Activated T-cell treated with anti-CD3 and anti-CD28 coated beads, Interleukin-2, amount 50 U/mL, for 24 hours (primary cell): Measurements from ENCODE around the gene FBH1.

ENCODE experiments used
- DNase-seq: peaks from one replicate; pipeline ENCODE4 v3.0.0-alpha.2; 2020
- H3K27ac Mint-ChIP-seq: 2 replicates; pipeline ENCODE4 v1.8.0; 2020; ENCODE audit warnings: mild to moderate bottlenecking, mixed read lengths
- H3K27me3 Mint-ChIP-seq: 2 replicates; pipeline ENCODE4 v1.8.0; 2020; ENCODE audit warnings: mixed read lengths
- H3K36me3 Mint-ChIP-seq: 2 replicates; pipeline ENCODE4 v1.8.0; 2020; ENCODE audit warnings: low read depth, mixed read lengths
- H3K4me1 Mint-ChIP-seq: 2 replicates; pipeline ENCODE4 v1.8.0; 2020; ENCODE audit warnings: low read depth, mixed read lengths
- H3K4me3 Mint-ChIP-seq: 2 replicates; pipeline ENCODE4 v1.8.0; 2020; ENCODE audit warnings: mild to moderate bottlenecking, moderate library complexity, mixed read lengths
- H3K9me3 Mint-ChIP-seq: 2 replicates; pipeline ENCODE4 v1.8.0; 2020; ENCODE audit warnings: mixed read lengths

FBH1 gene

GRCh38 chr10:5946786-5947185 lies 56.7 kb downstream of the FBH1 start:
- no peak overlapping the region for H3K4me3 Mint-ChIP-seq
- no peak for DNase-seq
- no peaks in the 10 kb centered on the region for H3K27me3 Mint-ChIP-seq
- peaks cover 10% of the 10 kb centered on the region for H3K4me1 Mint-ChIP-seq
- no peak overlapping the region for H3K27ac Mint-ChIP-seq
- H3K9me3 Mint-ChIP-seq: no peaks in the 10 kb centered on the region
- peaks cover 14% of the 10 kb centered on the region for H3K36me3 Mint-ChIP-seq

- peaks cover 10% of the 10 kb centered on the region for H3K4me1 Mint-ChIP-seq
- no peaks in the 10 kb centered on the region for H3K27me3 Mint-ChIP-seq
- H3K9me3 Mint-ChIP-seq: no peaks in the 10 kb centered on the region
- H3K36me3 Mint-ChIP-seq: peaks cover 18% of the 10 kb centered on the region
- no peak for DNase-seq
- peak overlapping the region; percentile 19 for H3K27ac Mint-ChIP-seq
- H3K4me3 Mint-ChIP-seq: no peak overlapping the region
Observed at GRCh38 chr10:5947471-5948207, 57.6 kb downstream of the FBH1 start.

DNA sequence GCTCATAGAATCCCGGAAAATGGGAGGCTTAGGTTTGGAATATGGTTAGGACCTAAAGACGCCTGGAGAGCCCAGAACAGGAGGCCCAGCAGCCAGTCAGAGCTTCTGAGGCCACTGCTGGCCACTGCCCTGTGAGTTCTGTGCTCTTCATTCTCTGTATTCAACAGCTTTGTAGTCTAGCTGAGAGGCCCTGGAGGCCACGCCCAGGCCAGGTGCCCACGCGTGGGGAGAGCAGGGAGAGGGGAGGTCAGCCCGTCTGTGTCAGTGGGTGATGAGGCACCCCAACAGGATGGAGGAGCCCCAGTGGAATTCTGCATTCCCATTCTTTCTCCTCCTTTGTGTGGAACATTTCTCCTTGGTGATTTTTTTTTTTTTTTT lies 58.2 kb downstream of the FBH1 start:
- Mint-ChIP-seq H3K27ac (no peak overlapping the region), H3K4me3 (no peak overlapping the region), H3K4me1 (peaks cover 10% of the 10 kb centered on the region), H3K27me3 (no peaks in the 10 kb centered on the region), H3K9me3 (no peaks in the 10 kb centered on the region), H3K36me3 (peaks cover 24% of the 10 kb centered on the region)
- no peak for DNase-seq

DNA sequence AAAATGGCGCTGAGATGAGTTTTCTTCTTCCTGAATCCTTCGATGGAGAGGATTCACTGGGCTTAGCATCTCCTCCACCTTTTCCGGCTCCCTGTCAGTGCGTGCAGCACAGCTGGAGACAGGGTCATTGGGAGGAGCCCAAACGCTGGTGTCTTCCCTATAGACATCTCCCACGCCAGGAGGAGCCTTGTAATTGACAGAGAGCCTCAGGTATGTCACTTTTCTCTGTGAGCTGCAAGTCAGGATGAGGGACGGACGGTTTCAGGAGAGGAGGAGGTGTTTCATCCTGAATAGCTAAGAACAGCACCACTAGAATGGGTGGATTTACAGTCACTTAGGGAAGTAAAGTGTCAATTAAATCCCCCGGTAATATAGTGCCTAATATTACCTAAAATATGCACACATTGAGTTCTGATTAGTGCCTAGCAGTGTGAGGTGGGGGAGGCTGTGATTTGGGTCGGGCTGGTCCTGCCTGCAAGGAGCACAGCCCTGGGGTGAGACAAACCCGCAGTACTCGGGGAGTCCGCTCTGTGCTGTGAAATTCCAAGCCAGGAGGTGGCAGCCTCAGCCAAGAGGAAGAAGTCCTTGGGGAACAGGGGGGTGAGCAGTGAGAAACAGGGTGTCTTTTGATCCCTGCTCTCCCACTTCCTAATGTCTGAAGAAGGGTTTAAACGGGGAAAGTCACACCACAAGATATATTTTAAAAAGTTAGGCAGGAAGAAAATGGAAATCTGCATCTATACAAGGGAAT lies 59.1 kb downstream of the FBH1 start:
- DNase-seq: peak; percentile 42
- Mint-ChIP-seq H3K4me1 (peaks cover 10% of the 10 kb centered on the region), H3K36me3 (peaks cover 31% of the 10 kb centered on the region), H3K27me3 (no peaks in the 10 kb centered on the region), H3K9me3 (no peaks in the 10 kb centered on the region), H3K27ac (no peak overlapping the region), H3K4me3 (no peak overlapping the region)

- Mint-ChIP-seq H3K4me1 (no peaks in the 10 kb centered on the region), H3K9me3 (no peaks in the 10 kb centered on the region), H3K27ac (no peak overlapping the region), H3K27me3 (no peaks in the 10 kb centered on the region), H3K4me3 (no peak overlapping the region), H3K36me3 (peaks cover 43% of the 10 kb centered on the region)
- DNase-seq: no peak
Observed at GRCh38 chr10:5951167-5951711, 61.2 kb downstream of the FBH1 start.

DNA sequence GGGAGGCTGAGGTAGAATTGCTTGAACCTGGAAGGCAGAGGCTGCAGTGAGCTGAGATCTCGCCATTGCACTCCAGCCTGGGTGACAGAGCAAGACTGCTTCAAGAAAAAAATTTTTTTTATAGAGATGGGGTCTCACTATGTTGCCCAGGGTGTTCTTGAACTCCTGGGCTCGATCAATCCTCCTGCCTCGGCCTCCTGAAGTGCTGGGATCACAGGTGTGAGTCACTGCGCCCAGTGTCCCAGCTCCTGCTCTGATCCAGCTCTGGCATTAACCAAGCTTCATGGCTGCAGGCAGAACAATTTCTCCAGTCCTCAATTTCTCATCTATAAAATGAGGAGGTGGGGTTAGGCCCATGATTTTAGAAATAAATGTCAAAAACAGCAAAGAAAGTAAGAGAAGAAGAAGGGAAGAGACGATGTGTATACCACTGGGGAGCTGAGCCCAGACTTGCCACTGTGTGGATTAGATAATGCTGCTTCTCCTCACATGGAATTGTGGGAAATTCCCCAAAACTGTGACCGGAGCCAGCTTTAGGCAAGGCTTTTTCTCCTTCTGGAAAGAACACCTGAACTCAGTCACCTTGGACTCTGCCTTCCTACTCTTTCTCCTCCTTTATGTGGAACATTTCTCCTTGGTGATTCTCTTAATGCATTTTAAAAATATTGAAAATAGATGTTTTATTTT lies 61.8 kb downstream of the FBH1 start:
- no peaks in the 10 kb centered on the region for H3K9me3 Mint-ChIP-seq
- H3K4me3 Mint-ChIP-seq: no peak overlapping the region
- H3K4me1 Mint-ChIP-seq: no peaks in the 10 kb centered on the region
- H3K27me3 Mint-ChIP-seq: no peaks in the 10 kb centered on the region
- no peak for DNase-seq
- peaks cover 50% of the 10 kb centered on the region for H3K36me3 Mint-ChIP-seq
- no peak overlapping the region for H3K27ac Mint-ChIP-seq

GRCh38 chr10:5952731-5953385 lies 62.8 kb downstream of the FBH1 start:
- Mint-ChIP-seq H3K4me3 (no peak overlapping the region), H3K27ac (no peak overlapping the region), H3K4me1 (no peaks in the 10 kb centered on the region), H3K27me3 (no peaks in the 10 kb centered on the region), H3K36me3 (peaks cover 54% of the 10 kb centered on the region), H3K9me3 (no peaks in the 10 kb centered on the region)
- no peak for DNase-seq

GRCh38 chr10:5953676-5954075 lies 63.6 kb downstream of the FBH1 start:
- H3K36me3 Mint-ChIP-seq: peaks cover 62% of the 10 kb centered on the region
- H3K4me3 Mint-ChIP-seq: no peak overlapping the region
- no peak overlapping the region for H3K27ac Mint-ChIP-seq
- no peaks in the 10 kb centered on the region for H3K27me3 Mint-ChIP-seq
- no peaks in the 10 kb centered on the region for H3K9me3 Mint-ChIP-seq
- DNase-seq: no peak
- no peaks in the 10 kb centered on the region for H3K4me1 Mint-ChIP-seq

DNA sequence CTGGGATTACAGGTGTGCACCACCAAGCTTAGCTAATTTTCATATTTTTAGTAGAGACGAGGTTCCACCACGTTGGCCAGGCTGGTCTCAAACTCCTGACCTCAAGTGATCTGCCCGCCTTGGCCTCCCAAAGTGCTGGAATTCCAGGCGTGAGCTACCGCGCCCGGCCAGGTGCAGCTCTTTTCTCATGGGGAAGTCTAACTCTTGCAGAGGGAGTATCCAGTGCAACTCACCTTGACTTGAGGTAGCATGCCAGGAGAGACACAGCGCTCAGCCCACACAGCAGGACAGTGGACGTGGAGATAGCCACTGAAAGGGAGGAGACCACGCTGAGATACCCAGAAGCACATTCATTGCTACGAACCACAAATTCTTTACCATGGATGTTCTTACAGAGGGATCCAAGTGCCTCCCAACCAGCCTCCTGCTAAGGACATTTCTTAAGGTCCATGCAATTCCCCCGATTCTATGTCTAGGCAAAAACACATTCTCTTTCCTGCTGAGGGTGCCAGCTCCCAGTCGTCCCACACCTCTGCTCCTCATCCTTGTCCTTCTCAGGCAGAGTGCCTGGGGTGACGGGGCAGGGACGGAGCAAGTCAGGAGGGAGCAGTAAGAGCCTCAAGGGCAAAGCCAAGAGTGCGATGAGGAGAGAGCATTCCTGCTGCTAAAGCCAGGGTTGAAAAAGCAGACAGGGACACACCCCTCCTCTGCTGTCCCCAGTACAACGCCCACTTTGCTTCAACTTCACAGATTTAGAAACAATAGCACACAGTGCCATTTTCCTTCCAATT lies 66.3 kb downstream of the FBH1 start:
- Mint-ChIP-seq H3K27me3 (no peaks in the 10 kb centered on the region), H3K4me3 (no peak overlapping the region), H3K27ac (no peak overlapping the region), H3K36me3 (peaks cover 79% of the 10 kb centered on the region), H3K4me1 (no peaks in the 10 kb centered on the region), H3K9me3 (no peaks in the 10 kb centered on the region)
- no peak for DNase-seq

- Mint-ChIP-seq H3K9me3 (no peaks in the 10 kb centered on the region), H3K27me3 (no peaks in the 10 kb centered on the region), H3K4me3 (no peak overlapping the region), H3K36me3 (peaks cover 83% of the 10 kb centered on the region), H3K4me1 (no peaks in the 10 kb centered on the region), H3K27ac (no peak overlapping the region)
- DNase-seq: no peak
Observed at GRCh38 chr10:5958077-5958476, 68.0 kb downstream of the FBH1 start.

- no peaks in the 10 kb centered on the region for H3K4me1 Mint-ChIP-seq
- no peak overlapping the region for H3K27ac Mint-ChIP-seq
- H3K27me3 Mint-ChIP-seq: no peaks in the 10 kb centered on the region
- H3K9me3 Mint-ChIP-seq: no peaks in the 10 kb centered on the region
- no peak overlapping the region for H3K4me3 Mint-ChIP-seq
- peaks cover 83% of the 10 kb centered on the region for H3K36me3 Mint-ChIP-seq
- DNase-seq: no peak
Observed at GRCh38 chr10:5958675-5959074, 68.6 kb downstream of the FBH1 start.

DNA sequence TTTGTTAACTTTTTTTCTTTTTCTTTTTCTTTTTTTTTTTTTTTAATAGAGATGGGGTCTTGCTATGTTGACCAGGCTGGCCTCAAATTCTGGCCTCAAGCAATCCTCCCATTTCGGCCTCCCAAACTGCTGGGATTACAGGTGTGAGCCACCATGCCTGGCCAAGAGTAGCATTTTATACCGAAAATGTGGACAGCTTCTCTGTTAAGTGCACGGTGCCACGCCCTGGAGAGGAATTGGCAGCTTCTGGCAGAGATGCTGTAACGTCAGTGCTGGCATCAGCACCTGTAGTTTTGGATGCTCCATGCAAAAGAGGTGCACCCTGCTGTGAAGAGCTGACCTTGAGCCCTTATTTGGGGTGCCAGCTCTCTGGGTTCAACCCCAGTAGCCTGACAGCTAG lies 69.1 kb downstream of the FBH1 start:
- DNase-seq: no peak
- Mint-ChIP-seq H3K4me1 (no peaks in the 10 kb centered on the region), H3K4me3 (no peak overlapping the region), H3K27me3 (no peaks in the 10 kb centered on the region), H3K9me3 (no peaks in the 10 kb centered on the region), H3K36me3 (peaks cover 85% of the 10 kb centered on the region), H3K27ac (no peak overlapping the region)

DNA sequence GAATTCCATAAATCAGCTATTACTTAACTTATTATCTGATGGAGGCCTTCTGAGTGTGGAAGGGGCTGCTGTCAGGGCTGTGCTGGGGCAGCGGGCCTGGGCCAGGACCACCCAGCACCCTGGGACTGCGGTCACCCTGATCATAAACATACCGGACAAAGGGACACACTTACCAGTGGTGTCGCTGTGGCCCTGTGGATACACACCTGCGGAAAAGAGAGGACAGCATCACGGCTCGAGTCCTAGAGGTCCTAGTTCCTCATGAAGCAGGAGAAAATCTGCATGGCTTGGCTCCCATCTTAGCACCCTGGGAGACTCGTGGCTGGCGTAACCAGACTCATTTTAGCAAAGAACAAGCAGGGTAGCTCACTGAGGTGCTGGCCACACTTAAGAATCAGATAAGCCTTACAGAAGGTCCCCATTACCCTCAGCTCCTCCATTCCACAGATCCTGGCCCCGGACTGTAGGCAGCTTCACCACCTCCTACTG lies 69.6 kb downstream of the FBH1 start:
- Mint-ChIP-seq H3K9me3 (no peaks in the 10 kb centered on the region), H3K36me3 (peaks cover 90% of the 10 kb centered on the region), H3K27ac (no peak overlapping the region), H3K4me3 (no peak overlapping the region), H3K4me1 (no peaks in the 10 kb centered on the region), H3K27me3 (no peaks in the 10 kb centered on the region)
- no peak for DNase-seq
